Measurements from ENCODE around the gene PLA2G2C.

GRCh38 chr1:20183035-20183434 is 3.3 kb downstream of the PLA2G2C start:
- TF ChIP-seq, protein P1, sequence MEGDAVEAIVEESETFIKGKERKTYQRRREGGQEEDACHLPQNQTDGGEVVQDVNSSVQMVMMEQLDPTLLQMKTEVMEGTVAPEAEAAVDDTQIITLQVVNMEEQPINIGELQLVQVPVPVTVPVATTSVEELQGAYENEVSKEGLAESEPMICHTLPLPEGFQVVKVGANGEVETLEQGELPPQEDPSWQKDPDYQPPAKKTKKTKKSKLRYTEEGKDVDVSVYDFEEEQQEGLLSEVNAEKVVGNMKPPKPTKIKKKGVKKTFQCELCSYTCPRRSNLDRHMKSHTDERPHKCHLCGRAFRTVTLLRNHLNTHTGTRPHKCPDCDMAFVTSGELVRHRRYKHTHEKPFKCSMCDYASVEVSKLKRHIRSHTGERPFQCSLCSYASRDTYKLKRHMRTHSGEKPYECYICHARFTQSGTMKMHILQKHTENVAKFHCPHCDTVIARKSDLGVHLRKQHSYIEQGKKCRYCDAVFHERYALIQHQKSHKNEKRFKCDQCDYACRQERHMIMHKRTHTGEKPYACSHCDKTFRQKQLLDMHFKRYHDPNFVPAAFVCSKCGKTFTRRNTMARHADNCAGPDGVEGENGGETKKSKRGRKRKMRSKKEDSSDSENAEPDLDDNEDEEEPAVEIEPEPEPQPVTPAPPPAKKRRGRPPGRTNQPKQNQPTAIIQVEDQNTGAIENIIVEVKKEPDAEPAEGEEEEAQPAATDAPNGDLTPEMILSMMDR (IDR thresholded peaks at IDR 0.05), result no peak
- no peak for TF ChIP-seq EZH2 (IDR thresholded peaks at IDR 0.05; ENCODE audit: borderline replicate concordance, insufficient read depth, low read depth, low read length, poor library complexity, severe bottlenecking)

All from B cell (primary cell).